H9 (cell line): ENCODE data around the gene METTL26. TPM values are rescaled to one million over a fixed set of nuclear protein-coding genes. Genes with fewer than 3 reads are reported as not detected.

Experiments
- DNase-seq: peaks from one replicate; pipeline ENCODE4 v3.0.0-alpha.2; 2017
- H2AFZ ChIP-seq: one replicate; pipeline ENCODE4 v1.6.1; 2013; ENCODE audit warnings: mild to moderate bottlenecking, low read length, control low read depth, moderate library complexity
- H2AK5ac ChIP-seq: 2 replicates; pipeline ENCODE4 v1.6.1; 2013; ENCODE audit warnings: low read length, control low read depth, mixed read lengths; ENCODE audit not compliant: insufficient read length
- H2BK120ac ChIP-seq: one replicate; pipeline ENCODE4 v1.6.1; 2013; ENCODE audit warnings: low read depth, mild to moderate bottlenecking, low read length, control low read depth, inconsistent platforms; ENCODE audit not compliant: poor library complexity, severe bottlenecking
- H2BK12ac ChIP-seq: 2 replicates; pipeline ENCODE4 v1.6.1; 2013; ENCODE audit warnings: low read length, control low read depth, mixed read lengths, low read depth; ENCODE audit not compliant: insufficient read length
- H2BK15ac ChIP-seq: 2 replicates; pipeline ENCODE4 v1.6.1; 2013; ENCODE audit warnings: low read depth, low read length, control low read depth
- H2BK20ac ChIP-seq: one replicate; pipeline ENCODE4 v1.6.1; 2013; ENCODE audit warnings: low read depth, mild to moderate bottlenecking, low read length, control low read depth, inconsistent platforms; ENCODE audit not compliant: poor library complexity, severe bottlenecking
- H2BK5ac ChIP-seq: 2 replicates; pipeline ENCODE4 v1.6.1; 2013; ENCODE audit warnings: low read length, control low read depth, mixed read lengths; ENCODE audit not compliant: insufficient read length
- H3K14ac ChIP-seq: 2 replicates; pipeline ENCODE4 v1.6.1; 2013; ENCODE audit warnings: low read length, control low read depth; ENCODE audit not compliant: insufficient read depth
- H3K18ac ChIP-seq: 2 replicates; pipeline ENCODE4 v1.6.1; 2013; ENCODE audit warnings: low read depth, mild to moderate bottlenecking, mixed read lengths, low read length, control low read depth; ENCODE audit not compliant: insufficient read length
- H3K23ac ChIP-seq: 2 replicates; pipeline ENCODE4 v1.6.1; 2013; ENCODE audit warnings: low read length, control low read depth, mixed read lengths, low read depth; ENCODE audit not compliant: insufficient read length
- H3K23me2 ChIP-seq: 2 replicates; pipeline ENCODE4 v1.6.1; 2013; ENCODE audit warnings: low read depth, mild to moderate bottlenecking, mixed read lengths, low read length, control low read depth; ENCODE audit not compliant: insufficient read length, poor library complexity, severe bottlenecking
- H3K27ac ChIP-seq: 2 replicates; pipeline ENCODE4 v1.5.1; 2013; ENCODE audit warnings: low read length, control low read depth, mixed read lengths, low read depth; ENCODE audit not compliant: insufficient read length
- H3K27me3 ChIP-seq: 2 replicates; pipeline ENCODE4 v1.6.1; 2013; ENCODE audit warnings: low read length, control low read depth, inconsistent platforms; ENCODE audit not compliant: insufficient read depth
- H3K4ac ChIP-seq: 2 replicates; pipeline ENCODE4 v1.6.1; 2013; ENCODE audit warnings: low read depth, mild to moderate bottlenecking, control low read depth, inconsistent platforms, low read length, moderate library complexity
- H3K4me1 ChIP-seq: 2 replicates; pipeline ENCODE4 v1.6.1; 2013; ENCODE audit warnings: low read length, control low read depth, inconsistent platforms; ENCODE audit not compliant: insufficient read depth
- H3K4me2 ChIP-seq: 2 replicates; pipeline ENCODE4 v1.6.1; 2013; ENCODE audit warnings: low read length, control low read depth, mixed read lengths; ENCODE audit not compliant: insufficient read length, insufficient read depth
- H3K56ac ChIP-seq: 2 replicates; pipeline ENCODE4 v1.6.1; 2013; ENCODE audit warnings: low read depth, mild to moderate bottlenecking, mixed read lengths, low read length, control low read depth; ENCODE audit not compliant: insufficient read length
- H3K79me1 ChIP-seq: 2 replicates; pipeline ENCODE4 v1.6.1; 2013; ENCODE audit warnings: low read depth, mild to moderate bottlenecking, moderate library complexity, low read length, control low read depth, inconsistent platforms; ENCODE audit not compliant: insufficient read depth, poor library complexity, severe bottlenecking
- H3K79me2 ChIP-seq: 2 replicates; pipeline ENCODE4 v1.6.1; 2013; ENCODE audit warnings: low read length, control low read depth, inconsistent platforms; ENCODE audit not compliant: insufficient read depth
- H3K9ac ChIP-seq: 2 replicates; pipeline ENCODE4 v1.6.1; 2013; ENCODE audit warnings: low read length, control low read depth, mixed read lengths; ENCODE audit not compliant: insufficient read length; ENCODE audit errors: extremely low read depth
- H3K9me3 ChIP-seq: one replicate; pipeline ENCODE4 v1.6.1; 2013; ENCODE audit warnings: low read depth, low read length, inconsistent platforms; ENCODE audit not compliant: control insufficient read depth
- H3T11ph ChIP-seq: one replicate; pipeline ENCODE4 v1.6.1; 2013; ENCODE audit warnings: mild to moderate bottlenecking, low read length, control low read depth, inconsistent platforms
- H4K20me1 ChIP-seq: one replicate; pipeline ENCODE4 v1.6.1; 2013; ENCODE audit not compliant: control insufficient read depth, insufficient read length, insufficient read depth
- H4K5ac ChIP-seq: 2 replicates; pipeline ENCODE4 v1.6.1; 2013; ENCODE audit warnings: low read depth, mild to moderate bottlenecking, mixed read lengths, low read length, control low read depth; ENCODE audit not compliant: insufficient read length
- H4K8ac ChIP-seq: replicated peaks from 2 replicates; pipeline ENCODE4 v1.6.1; 2013; ENCODE audit warnings: low read length, control low read depth, mixed read lengths, low read depth; ENCODE audit not compliant: insufficient read length
- H4K91ac ChIP-seq: 2 replicates; pipeline ENCODE4 v1.6.1; 2013; ENCODE audit warnings: low read depth, mild to moderate bottlenecking, moderate library complexity, mixed read lengths, low read length, control low read depth; ENCODE audit not compliant: insufficient read length
- H3K27ac Mint-ChIP-seq, 3 experiments: 2 replicates in 2 of 3; 3 replicates in 1 of 3; pipeline ENCODE4 v1.8.0; 2020 to 2021; ENCODE audit warnings: mixed read lengths in 3 of 3, mild to moderate bottlenecking in 1 of 3, moderate library complexity in 1 of 3
- H3K27me3 Mint-ChIP-seq: 2 replicates; pipeline ENCODE4 v1.8.0; 2021; ENCODE audit warnings: low read depth, mild to moderate bottlenecking, moderate library complexity, mixed read lengths
- H3K36me3 Mint-ChIP-seq, 3 experiments: 2 replicates in 2 of 3; 3 replicates in 1 of 3; pipeline ENCODE4 v1.8.0; 2020 to 2021; ENCODE audit warnings: low read depth in 3 of 3, mixed read lengths in 3 of 3; ENCODE audit not compliant: insufficient read depth in 1 of 3
- H3K4me1 Mint-ChIP-seq, 2 experiments: 2 replicates each; pipeline ENCODE4 v1.8.0; 2020; ENCODE audit warnings: mixed read lengths in 2 of 2
- H3K4me3 Mint-ChIP-seq, 2 experiments: 2 replicates in 1 of 2; 3 replicates in 1 of 2; pipeline ENCODE4 v1.8.0; 2020 to 2021; ENCODE audit warnings: mild to moderate bottlenecking in 2 of 2, mixed read lengths in 2 of 2, moderate library complexity in 1 of 2
- H3K9me3 Mint-ChIP-seq, 2 experiments: 2 replicates in 1 of 2; 3 replicates in 1 of 2; pipeline ENCODE4 v1.8.0; 2020; ENCODE audit warnings: mild to moderate bottlenecking in 2 of 2, mixed read lengths in 2 of 2, moderate library complexity in 1 of 2
- CTCF ChIP-seq: fragments of 200-600 bp; sonication (generic); conservative IDR thresholded peaks from 3 replicates; pipeline ENCODE4 v1.8.0; 2021; ENCODE audit warnings: antibody characterized with exemption, mild to moderate bottlenecking
- WGBS: extraction: QIAGEN DNeasy Blood & Tissue Kit; methylation state at CpG from one replicate; pipeline ENCODE4 v1.1.7; 2013; ENCODE audit warnings: missing lambda C conversion rate, low lambda C conversion rate, mixed read lengths; ENCODE audit not compliant: insufficient read length; ENCODE audit errors: extremely low coverage; 5-methylcytosine and 5-hydroxymethylcytosine counted together
- total RNA-seq: library from RNA; stranded (reverse); gene quantifications from 2 replicates; pipeline ENCODE4 v1.2.1, GENCODE V29; 2021

The METTL26 gene
- total RNA-seq, 1 experiment from 2014 or later = 108 TPM

- H2BK5ac ChIP-seq = no peak overlapping the region
- H2AK5ac ChIP-seq = no peak overlapping the region
- H3K56ac ChIP-seq = no peak overlapping the region
- H2BK120ac ChIP-seq = no peak overlapping the region
- no peak overlapping the region for H2AFZ ChIP-seq
- no CpG with 5 or more reads among the region's 41 CpGs for WGBS
- H3K36me3 Mint-ChIP-seq = peaks cover 0 to 4% (median 0%) of the 10 kb centered on the region in 3 experiments; a peak in 1 of 7 replicates
- H3K4me3 Mint-ChIP-seq = no peak overlapping the region
- no peak overlapping the region for H2BK20ac ChIP-seq
- H3K23ac ChIP-seq = no peak overlapping the region
- no peak for TF ChIP-seq CTCF
- H3K4me2 ChIP-seq = no peak overlapping the region
- no peaks in the 10 kb centered on the region for H3K9me3 ChIP-seq
- peak overlapping the region in 1 of 3 experiments; percentile 68; a peak in 1 of 7 replicates for H3K27ac Mint-ChIP-seq
- no peaks in the 10 kb centered on the region for H3K27me3 ChIP-seq
- DNase-seq = peak; percentile 33
- H3K79me1 ChIP-seq = no peaks in the 10 kb centered on the region
- peaks cover 15 to 27% of the 10 kb centered on the region in 2 experiments for H3K4me1 Mint-ChIP-seq
- no peak overlapping the region for H3T11ph ChIP-seq
- H3K9me3 Mint-ChIP-seq = no peaks in the 10 kb centered on the region
- H3K4me1 ChIP-seq = no peaks in the 10 kb centered on the region; the same call in 1 of the 2 replicates
- no peaks in the 10 kb centered on the region for H3K27me3 Mint-ChIP-seq
- H4K20me1 ChIP-seq = no peaks in the 10 kb centered on the region
- no peak overlapping the region; the same call in 1 of the 2 replicates for H3K14ac ChIP-seq
- H3K79me2 ChIP-seq = no peaks in the 10 kb centered on the region
- no peak overlapping the region for H4K91ac ChIP-seq
- H3K18ac ChIP-seq = no peak overlapping the region
- no peak overlapping the region for H2BK12ac ChIP-seq
- H3K27ac ChIP-seq = no peak overlapping the region
- no peaks in the 10 kb centered on the region for H3K23me2 ChIP-seq
- H3K9ac ChIP-seq = no peak overlapping the region
- H3K4ac ChIP-seq = no peak overlapping the region
- no peak overlapping the region for H2BK15ac ChIP-seq
- H4K5ac ChIP-seq = no peak overlapping the region
- H4K8ac ChIP-seq = no peak overlapping the region
These were observed 15.2 kb downstream of the METTL26 start for GRCh38 chr16:620700-621525.
